Stimulated activated naive CD8-positive, alpha-beta T cell treated with anti-CD3 and anti-CD28 coated beads, Interleukin-15, Interleukin-2, amounts not matched to agents 100 U/mL and 50 U/mL, for 24 hours (primary cell): ENCODE measurements around the gene MAST4.

Source experiments
- ATAC-seq: fragments of 150-1000 bp; cut with Tn5 transposase; one replicate; pipeline ENCODE4 v1.10.0; 2021
- DNase-seq: peaks from one replicate; pipeline ENCODE4 v3.0.0; 2021

MAST4 gene

GRCh38 chr5:67133217-67133616 lies 537.0 kb downstream of the MAST4 start:
- DNase-seq (no peak), ATAC-seq (no peak)

DNA sequence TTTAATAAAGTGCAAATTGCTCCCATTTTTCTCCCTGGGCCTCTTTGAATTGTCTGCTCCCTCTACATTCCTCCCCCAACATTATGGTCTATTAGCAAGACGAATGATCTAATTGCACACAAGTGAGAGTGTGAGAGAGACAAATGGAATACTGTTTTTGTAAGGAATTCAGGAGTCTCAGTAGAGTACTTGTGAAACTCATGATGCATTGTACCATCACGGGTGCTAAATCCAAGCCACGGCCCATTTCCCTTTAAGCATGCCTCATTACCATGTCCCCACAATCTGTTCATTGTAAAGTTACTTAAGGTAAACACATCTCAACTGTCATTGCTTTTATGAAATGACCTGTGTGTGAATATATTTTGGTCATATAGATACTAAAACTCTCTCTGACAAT lies 537.6 kb downstream of the MAST4 start:
- DNase-seq, result no peak
- ATAC-seq, result no peak

GRCh38 chr5:67135381-67135984 lies 539.3 kb downstream of the MAST4 start:
- ATAC-seq (no peak), DNase-seq (no peak)

- DNase-seq (no peak), ATAC-seq (no peak)
Measured at GRCh38 chr5:67139030-67139429, 542.8 kb downstream of the MAST4 start.

DNA sequence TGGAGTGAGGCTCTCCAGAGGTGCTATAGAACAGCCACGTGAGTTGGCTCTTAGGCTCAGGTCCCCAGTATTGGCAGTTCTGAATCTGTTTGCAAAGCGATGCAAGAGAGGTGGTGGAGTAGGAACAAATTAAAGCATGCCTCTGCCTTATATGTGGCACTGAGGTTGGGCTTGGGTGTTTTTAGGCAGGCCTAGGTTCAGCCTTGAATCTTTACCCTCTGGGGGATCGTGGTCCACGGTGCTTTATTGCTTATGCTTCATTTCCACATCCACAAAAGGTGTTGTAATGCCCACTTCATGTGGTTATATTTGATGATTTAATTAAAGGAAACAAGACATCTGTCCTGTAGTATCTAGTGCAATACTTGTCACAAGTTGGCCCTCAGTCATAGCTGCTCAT lies 544.2 kb downstream of the MAST4 start:
- ATAC-seq, result no peak
- DNase-seq, result no peak

- ATAC-seq, result no peak
- DNase-seq, result no peak
Measured at GRCh38 chr5:67141644-67142043, 545.5 kb downstream of the MAST4 start.

DNA sequence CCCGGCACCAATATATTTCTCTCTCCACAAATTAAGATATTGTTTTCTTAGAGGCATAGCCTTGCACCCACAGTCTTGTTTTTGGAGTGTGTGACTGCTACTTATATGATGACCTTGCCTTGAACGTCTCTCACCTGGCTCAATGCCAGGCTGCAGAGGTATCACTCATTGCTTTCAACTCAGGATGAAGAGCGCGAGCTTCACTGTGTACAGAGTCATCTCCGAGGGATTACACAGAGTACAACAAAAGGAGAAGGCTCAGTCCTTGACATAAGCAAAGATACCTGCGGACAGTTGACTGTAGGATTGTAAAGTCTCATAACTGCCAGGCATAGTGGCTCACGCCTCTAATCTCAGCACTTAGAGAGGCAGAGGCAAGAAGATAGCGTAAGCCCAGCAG lies 546.6 kb downstream of the MAST4 start:
- no peak for ATAC-seq
- no peak for DNase-seq

DNA sequence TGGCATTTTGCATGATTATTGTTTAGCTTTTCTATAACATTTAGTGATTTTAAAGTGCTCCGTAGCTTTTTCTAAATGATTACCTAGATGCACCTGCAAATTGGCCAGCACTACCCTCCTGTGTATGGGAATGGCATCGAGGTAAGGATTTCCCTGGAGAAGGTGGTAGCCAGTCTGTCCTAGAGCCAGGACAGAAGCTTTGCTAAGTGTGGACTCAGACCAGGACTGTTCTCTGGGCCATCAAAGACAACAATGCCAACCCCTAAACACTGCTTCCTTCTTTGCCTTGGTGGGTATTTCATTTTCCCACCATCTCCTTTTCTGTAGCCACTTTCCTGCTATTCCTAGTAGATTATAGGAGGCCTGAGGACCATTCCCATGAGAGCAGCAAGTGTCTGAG lies 547.4 kb downstream of the MAST4 start:
- ATAC-seq (no peak), DNase-seq (no peak)

DNA sequence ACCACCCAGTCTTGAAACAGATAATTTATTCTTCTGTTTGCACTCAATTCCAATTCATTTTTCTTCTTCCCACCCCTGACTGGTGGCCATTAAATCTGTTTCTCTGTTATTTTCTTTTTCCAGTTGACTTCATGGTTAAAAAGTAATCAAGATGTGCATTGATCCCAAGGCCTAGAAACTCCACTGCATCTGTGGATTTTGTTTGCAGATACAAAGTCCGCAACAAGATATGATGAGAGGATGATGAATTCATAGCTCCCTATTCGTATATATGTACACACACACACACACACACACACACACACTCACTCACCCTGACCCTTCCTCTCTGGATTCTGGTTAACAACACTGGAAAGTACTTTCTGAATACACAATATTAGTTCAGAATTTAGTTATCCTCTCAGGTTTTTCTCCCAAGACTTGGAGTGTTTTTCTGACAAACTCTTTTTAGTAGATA lies 548.0 kb downstream of the MAST4 start:
- DNase-seq (no peak), ATAC-seq (no peak)

DNA sequence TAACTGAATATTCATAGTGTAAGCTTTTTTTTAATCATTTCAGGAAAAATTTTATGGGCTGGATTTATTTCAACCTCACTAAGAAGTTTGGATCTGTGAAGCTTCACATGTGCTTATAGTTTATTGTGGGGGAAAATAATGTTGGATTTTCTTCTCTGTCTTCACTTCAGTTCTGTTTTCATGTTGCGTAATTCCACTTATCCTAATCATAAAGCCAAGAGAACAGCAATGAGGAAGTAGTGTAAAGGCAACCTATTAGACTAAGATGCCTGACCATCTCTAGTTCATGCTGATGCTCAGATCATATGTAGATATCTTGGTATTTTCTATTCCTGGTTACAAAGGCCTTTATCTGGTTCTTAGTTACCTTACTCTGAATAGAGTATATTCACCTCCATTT lies 550.4 kb downstream of the MAST4 start:
- no peak for ATAC-seq

GRCh38 chr5:67146981-67147380 lies 550.8 kb downstream of the MAST4 start:
- ATAC-seq (no peak), DNase-seq (no peak)

More for the DNA sequence above, 550.4 kb downstream of the MAST4 start:
- no peak for DNase-seq

GRCh38 chr5:67147760-67148159 lies 551.6 kb downstream of the MAST4 start:
- ATAC-seq, result peak; percentile 46
- no peak for DNase-seq

- ATAC-seq, result no peak
- no peak for DNase-seq
Measured at GRCh38 chr5:67149057-67149950, 553.1 kb downstream of the MAST4 start.

- no peak for DNase-seq
- ATAC-seq, result no peak
Measured at GRCh38 chr5:67149951-67150523, 553.8 kb downstream of the MAST4 start.

- ATAC-seq (no peak), DNase-seq (no peak)
Measured at GRCh38 chr5:67152400-67152799, 556.2 kb downstream of the MAST4 start.

GRCh38 chr5:67153292-67153691 lies 557.1 kb downstream of the MAST4 start:
- ATAC-seq, result no peak
- DNase-seq, result no peak

- DNase-seq (no peak), ATAC-seq (no peak)
Measured at GRCh38 chr5:67154556-67155206, 558.5 kb downstream of the MAST4 start.

GRCh38 chr5:67156976-67157583 lies 560.9 kb downstream of the MAST4 start:
- ATAC-seq (peak; percentile 45), DNase-seq (peak; percentile 44)

GRCh38 chr5:67160272-67160671 lies 564.1 kb downstream of the MAST4 start:
- ATAC-seq, result no peak
- no peak for DNase-seq

GRCh38 chr5:67160985-67161384 lies 564.8 kb downstream of the MAST4 start:
- DNase-seq (peak; percentile 14), ATAC-seq (no peak)

DNA sequence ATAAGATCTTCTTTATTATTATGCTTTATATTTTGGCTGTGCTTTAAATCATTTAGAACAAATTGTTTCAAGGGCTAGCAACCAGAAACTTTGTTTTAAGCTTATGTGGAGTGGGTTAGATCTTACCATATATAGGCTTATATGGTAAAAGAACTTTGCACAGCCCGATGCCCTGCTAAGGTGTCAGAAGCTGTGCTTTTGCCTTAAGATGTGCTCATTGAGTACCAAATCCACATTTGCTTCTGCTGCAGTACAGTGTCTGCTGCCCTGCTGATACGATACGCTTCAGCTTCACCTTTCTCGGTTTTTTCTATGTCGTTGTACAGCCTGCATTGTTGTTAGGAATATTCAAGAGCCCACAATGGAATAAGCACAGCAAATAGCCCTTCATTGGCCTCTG lies 565.6 kb downstream of the MAST4 start:
- DNase-seq, result no peak
- no peak for ATAC-seq

DNA sequence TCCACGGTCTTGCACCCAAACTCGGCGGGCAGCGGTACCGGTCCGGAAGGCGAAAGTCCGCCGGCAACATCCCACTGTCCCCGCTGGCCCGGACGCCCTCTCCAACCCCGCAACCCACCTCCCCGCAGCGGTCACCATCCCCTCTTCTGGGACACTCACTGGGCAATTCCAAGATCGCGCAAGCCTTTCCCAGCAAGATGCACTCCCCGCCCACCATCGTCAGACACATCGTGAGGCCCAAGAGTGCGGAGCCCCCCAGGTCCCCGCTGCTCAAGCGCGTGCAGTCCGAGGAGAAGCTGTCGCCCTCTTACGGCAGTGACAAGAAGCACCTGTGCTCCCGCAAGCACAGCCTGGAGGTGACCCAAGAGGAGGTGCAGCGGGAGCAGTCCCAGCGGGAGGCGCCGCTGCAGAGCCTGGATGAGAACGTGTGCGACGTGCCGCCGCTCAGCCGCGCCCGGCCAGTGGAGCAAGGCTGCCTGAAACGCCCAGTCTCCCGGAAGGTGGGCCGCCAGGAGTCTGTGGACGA lies 567.1 kb downstream of the MAST4 start:
- ATAC-seq (no peak), DNase-seq (no peak)
